ENCODE results near the gene RIC8B. TPM values are rescaled to one million over a fixed set of nuclear protein-coding genes. Genes with fewer than 3 reads are reported as not detected.

The RIC8B gene
- total and polyA plus RNA-seq, 12 donors, result 6.6 to 32.1 (median 22.3) TPM

- Histone ChIP-seq H3K36me3 (peaks cover 0 to 39% (median 0%) of the 10 kb centered on the region in 9 donors), H3K9me3 (no peaks in the 10 kb centered on the region), H3K27ac (no peak overlapping the region), H3K4me1 (peaks cover 0 to 20% (median 0%) of the 10 kb centered on the region in 9 donors), H3K4me3 (no peak overlapping the region), H3K27me3 (no peaks in the 10 kb centered on the region)
- intact Hi-C loops (cut with DNase I), result no loop called here
- DNase-seq (no peak), ATAC-seq (no peak)
- WGBS, 2 donors, result 88 to 92% methylated on average over 3 of the region's 3 CpGs
- TF ChIP-seq, protein P1, sequence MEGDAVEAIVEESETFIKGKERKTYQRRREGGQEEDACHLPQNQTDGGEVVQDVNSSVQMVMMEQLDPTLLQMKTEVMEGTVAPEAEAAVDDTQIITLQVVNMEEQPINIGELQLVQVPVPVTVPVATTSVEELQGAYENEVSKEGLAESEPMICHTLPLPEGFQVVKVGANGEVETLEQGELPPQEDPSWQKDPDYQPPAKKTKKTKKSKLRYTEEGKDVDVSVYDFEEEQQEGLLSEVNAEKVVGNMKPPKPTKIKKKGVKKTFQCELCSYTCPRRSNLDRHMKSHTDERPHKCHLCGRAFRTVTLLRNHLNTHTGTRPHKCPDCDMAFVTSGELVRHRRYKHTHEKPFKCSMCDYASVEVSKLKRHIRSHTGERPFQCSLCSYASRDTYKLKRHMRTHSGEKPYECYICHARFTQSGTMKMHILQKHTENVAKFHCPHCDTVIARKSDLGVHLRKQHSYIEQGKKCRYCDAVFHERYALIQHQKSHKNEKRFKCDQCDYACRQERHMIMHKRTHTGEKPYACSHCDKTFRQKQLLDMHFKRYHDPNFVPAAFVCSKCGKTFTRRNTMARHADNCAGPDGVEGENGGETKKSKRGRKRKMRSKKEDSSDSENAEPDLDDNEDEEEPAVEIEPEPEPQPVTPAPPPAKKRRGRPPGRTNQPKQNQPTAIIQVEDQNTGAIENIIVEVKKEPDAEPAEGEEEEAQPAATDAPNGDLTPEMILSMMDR (IDR thresholded peaks at IDR 0.05), result no peak
These were observed 93.2 kb downstream of the RIC8B start for GRCh38 chr12:106867651-106868050.

DNA sequence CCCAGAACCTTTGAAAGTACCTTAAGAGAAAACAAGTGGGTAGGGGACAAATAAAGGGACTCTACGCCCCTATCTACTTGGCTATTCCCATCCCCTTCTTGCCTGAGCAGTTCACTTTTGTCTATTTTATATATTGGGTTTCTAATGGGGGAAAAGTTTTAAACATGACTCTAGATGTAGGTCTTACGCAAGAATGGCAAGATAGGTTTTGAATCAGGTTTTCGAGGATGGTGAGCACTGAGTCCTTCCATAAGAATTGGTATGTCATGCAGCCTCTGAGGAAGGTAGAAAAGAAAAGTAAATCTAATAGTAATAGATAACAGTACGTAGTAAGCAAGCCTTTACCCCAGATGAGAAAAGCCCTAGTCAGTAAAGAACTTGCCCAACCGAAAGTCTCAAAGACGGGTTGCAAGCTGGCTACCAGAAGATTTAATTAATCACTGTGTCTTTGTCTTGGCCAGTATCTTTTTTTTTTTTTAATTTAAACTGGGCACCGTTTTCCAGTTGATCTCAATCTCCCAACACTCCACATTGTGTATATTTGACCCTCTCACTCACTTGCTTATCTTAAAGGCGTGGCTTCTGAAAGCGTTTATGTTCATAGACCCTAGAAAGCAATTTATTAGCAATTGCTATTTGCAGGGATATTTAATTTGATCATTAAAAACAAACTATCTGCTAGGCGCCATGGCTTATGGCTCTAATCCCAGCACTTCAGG is 94.7 kb downstream of the RIC8B start:
- no peaks in the 10 kb centered on the region for H3K27me3 ChIP-seq
- DNase-seq, result no peak
- 89 to 90% methylated on average over 10 of the region's 10 CpGs for WGBS, 2 donors
- no peak overlapping the region for H3K4me3 ChIP-seq
- H3K9me3 ChIP-seq, result no peaks in the 10 kb centered on the region
- intact Hi-C loops (cut with DNase I), result no loop called here
- H3K27ac ChIP-seq, result no peak overlapping the region
- TF ChIP-seq, protein P1 (IDR thresholded peaks at IDR 0.05), result no peak
- peaks cover 0 to 14% (median 0%) of the 10 kb centered on the region in 9 donors for H3K4me1 ChIP-seq
- ATAC-seq, result no peak
- H3K36me3 ChIP-seq, result peaks cover 0 to 50% (median 0%) of the 10 kb centered on the region in 9 donors

DNA sequence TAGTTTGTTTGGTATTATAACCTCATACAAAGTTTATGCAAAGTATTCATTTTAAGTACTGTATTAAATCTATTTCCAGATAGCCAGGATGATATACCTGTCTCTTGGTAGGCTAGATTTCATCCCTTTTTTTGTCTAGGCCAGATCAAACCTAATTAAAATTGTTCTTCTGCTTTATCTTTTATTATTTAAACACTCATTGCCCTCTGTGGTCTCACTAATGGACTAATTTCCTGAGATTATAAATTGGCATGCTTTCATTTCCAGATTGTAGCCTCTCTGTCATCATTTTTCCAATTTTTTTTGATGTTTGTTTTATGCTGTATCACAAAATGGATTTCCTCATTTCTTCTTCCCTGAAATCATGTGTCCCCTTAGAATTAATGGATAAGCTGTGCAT is 95.6 kb downstream of the RIC8B start:
- TF ChIP-seq, protein P1 (IDR thresholded peaks at IDR 0.05), result no peak
- no peak for DNase-seq
- H3K36me3 ChIP-seq, result peaks cover 0 to 55% (median 0%) of the 10 kb centered on the region in 9 donors
- ATAC-seq, result no peak
- peaks cover 0 to 14% (median 0%) of the 10 kb centered on the region in 9 donors for H3K4me1 ChIP-seq
- H3K27me3 ChIP-seq, result no peaks in the 10 kb centered on the region
- no peaks in the 10 kb centered on the region for H3K9me3 ChIP-seq
- no peak overlapping the region for H3K4me3 ChIP-seq
- no peak overlapping the region for H3K27ac ChIP-seq
- intact Hi-C loops (cut with DNase I), result no loop called here

- ATAC-seq (no peak), DNase-seq (no peak)
- 96 to 97% methylated on average over 1 of the region's 1 CpG for WGBS, 2 donors
- TF ChIP-seq, protein P1 (IDR thresholded peaks at IDR 0.05), result no peak
- Histone ChIP-seq H3K27ac (no peak overlapping the region), H3K36me3 (peaks cover 0 to 45% (median 0%) of the 10 kb centered on the region in 9 donors), H3K9me3 (no peaks in the 10 kb centered on the region), H3K4me3 (no peak overlapping the region), H3K4me1 (peaks cover 0 to 12% (median 0%) of the 10 kb centered on the region in 9 donors), H3K27me3 (no peaks in the 10 kb centered on the region)
- intact Hi-C loops (cut with DNase I), result no loop called here
These were observed 97.0 kb downstream of the RIC8B start for GRCh38 chr12:106871477-106871876.
